ENCODE measurements around the gene TSBP1.
A peak's percentile ranks its signal among the peaks of the same experiment; 100 is the strongest.

Gene TSBP1, protein sequence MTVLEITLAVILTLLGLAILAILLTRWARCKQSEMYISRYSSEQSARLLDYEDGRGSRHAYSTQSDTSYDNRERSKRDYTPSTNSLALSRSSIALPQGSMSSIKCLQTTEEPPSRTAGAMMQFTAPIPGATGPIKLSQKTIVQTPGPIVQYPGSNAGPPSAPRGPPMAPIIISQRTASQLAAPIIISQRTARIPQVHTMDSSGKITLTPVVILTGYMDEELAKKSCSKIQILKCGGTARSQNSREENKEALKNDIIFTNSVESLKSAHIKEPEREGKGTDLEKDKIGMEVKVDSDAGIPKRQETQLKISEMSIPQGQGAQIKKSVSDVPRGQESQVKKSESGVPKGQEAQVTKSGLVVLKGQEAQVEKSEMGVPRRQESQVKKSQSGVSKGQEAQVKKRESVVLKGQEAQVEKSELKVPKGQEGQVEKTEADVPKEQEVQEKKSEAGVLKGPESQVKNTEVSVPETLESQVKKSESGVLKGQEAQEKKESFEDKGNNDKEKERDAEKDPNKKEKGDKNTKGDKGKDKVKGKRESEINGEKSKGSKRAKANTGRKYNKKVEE

DNA sequence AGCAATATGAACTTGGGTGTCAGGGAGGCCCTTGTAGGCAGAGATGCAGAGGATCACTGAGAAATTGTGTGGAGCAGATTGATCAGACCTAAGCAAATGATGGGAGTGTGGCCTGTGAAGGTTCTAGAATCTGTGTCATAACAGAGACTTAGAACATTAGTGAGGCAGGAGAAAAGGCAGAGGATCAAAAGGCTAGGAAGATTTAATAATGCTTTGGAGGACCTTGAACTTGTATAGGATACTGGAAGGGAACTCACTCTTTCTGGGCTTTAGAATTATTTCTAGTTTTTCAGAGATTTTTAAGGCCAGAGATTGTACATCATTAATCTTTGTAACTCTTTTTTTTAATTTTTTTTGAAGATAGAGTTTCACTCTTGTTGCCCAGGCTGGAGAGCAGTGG is at the start of gene TSBP1:
TSS of gene TSBP1 (minus strand) at position 101 of the 400 bp plus-strand sequence. CDS start 197 bp downstream, outside the sequence.
- DNase-seq: no peak

DNA sequence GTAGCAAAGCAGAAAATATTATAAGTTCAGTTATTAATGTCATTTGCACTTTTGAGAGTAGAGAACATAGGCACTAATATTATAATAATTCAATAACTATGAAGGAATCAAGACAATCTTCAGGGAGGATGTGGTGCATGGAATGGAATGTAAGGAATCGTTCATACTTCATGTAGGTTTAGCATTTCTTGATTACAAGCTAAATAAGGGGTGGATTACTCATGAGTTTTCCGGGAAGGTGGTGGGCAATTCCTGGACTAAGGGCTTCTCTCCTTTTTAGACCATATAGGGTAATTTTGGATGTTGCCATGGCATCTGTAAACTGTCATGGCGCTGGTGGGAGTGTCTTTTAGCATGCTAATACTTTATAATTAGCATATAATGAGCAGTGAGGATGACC is 44.3 kb upstream of the TSBP1 start:
- no peak for DNase-seq

DNA sequence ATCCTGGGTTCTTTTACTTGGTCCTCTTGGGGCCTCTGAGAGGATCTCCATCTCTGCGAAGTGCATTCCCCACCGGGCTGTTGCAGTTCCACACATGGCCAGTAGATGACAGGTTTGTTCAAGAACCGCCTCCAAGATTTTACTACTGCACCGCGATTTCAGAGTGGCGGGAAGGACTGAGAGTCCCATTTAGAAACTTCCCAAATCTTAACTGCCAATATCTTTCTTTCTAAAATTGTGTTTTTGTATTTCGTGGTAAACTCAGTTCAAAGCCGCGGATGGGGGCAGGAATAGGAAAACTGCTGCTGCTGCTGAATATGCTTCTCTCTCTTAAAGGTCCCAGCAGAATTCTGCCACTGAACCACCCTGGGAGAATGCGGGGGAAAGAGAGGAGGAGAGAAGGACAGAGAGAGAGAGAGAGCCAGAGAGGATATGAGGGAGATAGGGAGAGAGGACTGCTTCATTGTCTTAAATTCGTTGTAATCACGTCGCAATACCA is 43.9 kb upstream of the TSBP1 start:
- DNase-seq: peak; percentile 15 to 50

DNA sequence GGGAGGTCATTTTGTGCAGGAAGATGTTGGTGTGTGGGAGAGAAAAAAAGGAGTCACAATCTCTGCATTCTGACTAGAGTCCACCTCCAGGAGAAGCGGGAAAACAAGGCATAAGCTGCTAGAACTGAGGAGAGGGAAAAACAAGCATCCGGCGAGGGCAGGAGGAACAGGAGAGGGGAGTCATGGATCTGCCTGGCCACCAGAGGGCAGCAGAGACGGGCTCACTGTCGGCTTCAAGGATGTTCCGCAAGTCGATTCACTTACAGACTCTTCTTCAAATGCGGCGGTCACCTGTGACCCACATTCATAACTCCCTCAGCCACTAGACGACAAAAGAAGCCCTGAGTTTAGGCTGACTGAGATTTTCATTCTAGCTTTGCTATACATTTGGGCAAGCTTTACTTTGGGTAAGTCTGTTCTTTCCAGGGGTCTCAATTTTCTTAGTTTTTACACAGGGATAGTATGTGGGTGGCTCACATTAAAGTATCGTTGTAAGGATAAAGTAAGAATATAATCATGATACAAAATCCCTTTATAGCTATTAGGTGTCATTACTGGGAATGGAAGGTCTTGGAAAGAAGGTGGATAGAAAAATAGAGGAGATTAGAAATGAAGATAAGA is 41.8 kb upstream of the TSBP1 start:
- peak; percentile 25 to 58 for DNase-seq

DNA sequence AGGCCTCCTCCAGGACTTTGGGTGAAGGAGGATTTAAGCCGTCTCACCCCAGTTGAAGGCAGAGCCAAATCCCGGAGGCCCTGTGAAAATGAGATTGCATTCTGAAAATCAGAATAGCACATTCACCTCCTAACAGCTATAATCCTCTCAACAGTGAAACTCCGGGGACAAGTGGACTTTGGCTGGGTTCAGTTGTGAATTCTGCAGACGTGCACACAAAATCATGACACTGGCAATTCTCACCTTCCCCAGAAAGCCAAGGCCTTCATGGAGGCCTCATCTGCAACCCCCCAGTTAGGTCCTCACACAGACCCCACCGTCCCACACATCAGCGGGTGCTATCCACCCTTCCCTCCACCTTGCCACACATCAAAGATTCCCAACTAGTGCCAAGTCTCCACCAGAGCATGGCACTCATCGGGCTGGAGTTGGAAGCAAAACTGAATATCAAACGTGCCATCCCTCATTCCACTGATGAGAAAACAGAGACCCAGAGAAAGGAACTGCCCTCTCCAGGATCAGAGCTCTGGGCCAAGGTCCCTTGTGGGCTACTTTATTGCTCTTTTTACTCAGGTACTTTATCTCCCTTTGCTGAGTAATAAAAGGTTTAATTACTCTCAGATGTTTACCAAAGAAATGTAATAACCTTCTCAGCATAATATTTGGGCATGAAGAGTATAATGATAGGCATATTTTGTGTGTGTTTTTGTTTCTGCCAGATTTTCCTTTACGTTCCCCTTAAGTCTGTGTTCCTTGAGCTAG is 40.0 kb upstream of the TSBP1 start:
- no peak for DNase-seq

DNA sequence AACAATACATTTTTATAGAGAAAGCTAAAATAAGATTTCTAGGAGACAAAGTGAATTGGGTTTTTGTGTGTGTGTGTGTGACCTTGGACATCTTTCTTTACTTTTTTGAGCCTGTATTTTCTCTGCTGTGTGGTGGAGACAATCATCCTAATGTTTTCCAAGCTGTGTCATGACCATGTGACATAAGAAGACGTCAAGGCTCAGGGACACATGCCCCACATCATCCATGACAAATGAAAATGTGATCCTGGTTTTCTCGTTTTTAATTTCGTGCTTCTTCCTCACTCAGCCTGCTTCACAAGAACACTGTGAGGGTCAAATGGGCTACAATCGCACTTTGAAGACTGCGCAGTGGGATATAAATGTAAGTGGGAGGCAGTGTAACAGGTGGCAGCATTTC is 39.2 kb upstream of the TSBP1 start:
- DNase-seq: no peak

DNA sequence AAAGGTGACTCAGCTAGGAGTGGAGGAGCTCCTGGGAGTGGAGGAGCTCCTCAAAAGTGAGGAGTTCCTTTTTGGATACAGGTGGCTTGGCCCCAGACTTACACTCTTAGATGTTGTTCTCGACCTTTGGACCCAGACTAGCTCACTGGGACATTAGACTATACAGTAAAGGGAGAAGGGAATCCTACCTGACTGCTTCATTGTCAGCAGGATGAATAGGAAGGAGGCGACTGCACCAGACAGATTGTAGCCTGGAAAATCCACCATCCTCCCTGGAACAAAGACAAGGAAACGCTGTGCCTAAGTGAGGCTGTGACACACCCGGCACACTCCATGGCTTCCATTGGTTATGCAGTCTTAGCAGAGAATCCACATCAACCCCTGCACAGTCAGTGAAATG is 35.2 kb upstream of the TSBP1 start, which contains the start of gene BTNL2:
TSS of gene BTNL2 (minus strand) at position 325 of the 400 bp plus-strand sequence. CDS start at position 267, 58 bp downstream.
- no peak for DNase-seq

DNA sequence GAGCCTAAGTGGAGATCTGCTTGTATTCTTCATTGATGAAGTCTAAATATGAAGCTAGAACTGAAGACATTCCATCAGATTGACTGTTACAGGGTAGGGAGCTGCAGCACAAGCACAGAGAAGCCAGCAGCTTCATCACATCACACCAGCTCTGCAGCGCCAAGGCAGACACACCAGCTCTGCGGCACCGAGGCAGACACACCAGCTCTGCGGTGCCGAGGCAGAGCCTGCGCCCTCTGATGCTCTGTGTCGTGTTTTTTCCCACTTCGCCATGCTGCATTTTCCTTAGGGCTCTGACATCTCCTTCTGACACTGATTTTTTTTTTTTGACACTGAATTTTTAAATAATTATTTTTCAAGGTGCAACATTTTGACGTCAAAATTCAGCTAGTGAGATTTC is 34.5 kb upstream of the TSBP1 start:
- no peak for DNase-seq

DNA sequence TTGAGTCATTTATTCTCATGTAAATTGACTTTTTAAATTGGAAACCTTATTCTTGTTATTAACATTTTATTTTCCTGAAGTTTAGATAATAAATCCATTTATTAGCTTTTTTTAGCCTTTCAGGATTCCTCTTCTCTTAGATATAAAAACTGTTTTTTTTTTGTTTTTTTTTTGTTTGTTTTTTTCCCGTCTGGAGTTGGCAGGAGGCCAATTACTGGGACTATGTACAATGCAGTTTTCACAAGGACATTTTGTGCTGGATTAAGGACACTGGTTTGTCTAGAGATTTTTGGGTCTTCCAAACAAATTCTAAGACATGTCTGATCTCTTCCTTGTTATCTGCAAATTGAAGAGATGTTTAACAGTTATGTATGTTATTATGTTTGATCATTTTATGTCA is 34.0 kb upstream of the TSBP1 start:
- DNase-seq: no peak

DNA sequence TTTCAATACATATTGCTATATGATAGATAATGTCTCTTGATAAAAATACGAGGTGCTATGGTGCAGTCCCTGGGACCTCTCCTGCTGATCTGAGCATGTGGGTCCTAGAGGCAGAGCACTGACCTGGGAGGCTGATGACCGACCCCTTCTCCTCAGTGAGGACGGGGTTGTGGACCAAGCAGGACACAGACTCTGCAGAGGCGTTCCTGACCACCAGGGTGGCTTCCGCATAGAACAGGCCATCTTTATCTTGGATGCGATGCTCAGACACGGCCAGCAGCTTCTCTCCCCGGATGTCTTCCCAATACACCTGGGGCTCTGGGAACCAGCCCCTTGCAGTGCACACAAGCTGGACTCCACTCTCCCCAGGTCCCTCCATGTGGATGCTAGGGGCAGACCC is 31.1 kb upstream of the TSBP1 start:
- DNase-seq: no peak

DNA sequence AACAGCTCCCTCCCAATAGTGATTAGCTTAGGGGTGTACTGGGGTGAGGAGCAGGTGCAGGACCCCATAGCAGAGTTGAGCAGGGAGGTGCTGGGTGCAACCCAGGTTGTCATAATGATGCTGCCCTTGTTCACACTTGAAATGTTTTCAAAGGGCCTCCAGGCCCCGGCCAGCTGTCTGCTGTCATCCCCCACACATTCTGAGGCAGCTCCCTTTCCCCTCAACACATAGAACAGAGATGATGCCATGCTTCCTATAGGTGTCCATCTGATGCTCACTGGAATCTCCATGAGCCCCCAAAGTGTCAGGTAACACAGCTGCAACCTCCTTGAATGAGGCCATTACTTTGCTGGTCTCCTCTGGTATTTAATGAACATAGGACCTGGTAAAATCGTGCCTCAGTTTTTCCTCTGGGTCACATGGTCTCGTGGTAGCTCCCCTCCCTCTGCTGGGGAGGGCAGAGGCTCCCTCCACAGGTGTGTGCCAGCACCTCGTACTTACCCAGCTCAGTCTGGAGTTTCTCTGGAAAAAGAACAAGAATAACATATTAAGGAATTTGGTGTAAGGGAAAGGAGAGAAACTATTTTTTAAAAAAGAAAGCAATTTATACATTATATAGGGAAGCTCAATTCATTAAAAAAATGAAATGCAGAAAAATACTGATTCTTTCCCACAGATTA is 29.7 kb upstream of the TSBP1 start:
- DNase-seq: no peak

DNA sequence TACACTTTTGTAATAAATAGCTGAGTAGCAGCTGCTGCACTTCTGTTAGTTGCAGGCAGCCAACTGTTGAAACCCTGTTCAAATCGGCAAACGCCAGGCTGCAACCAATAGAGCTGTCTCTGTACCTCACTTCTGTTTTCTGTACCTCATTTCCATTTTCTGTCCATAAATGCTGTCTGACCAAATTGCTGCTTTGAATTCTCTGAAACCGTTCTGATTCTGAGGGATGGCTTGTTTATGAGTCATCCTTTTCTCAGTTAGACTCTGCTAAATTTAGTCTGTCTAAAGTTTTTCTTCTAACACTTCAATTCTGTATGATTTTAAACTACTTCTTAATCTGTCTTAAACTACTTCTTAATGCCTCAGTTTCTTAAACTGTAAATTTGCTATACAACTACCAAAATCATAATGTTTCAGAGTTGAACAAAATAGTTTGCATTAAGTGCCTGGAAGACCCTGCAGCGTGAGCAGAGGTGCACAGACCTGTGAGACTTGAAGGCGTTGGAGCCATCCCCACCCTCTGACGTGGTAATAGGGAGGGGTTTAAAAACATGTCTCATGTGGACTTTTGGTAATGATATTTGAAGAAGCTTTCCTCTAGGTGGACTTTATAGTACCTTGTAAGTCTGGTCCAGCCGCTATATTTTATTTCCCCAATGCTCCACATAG is 25.7 kb upstream of the TSBP1 start:
- no peak for DNase-seq

DNA sequence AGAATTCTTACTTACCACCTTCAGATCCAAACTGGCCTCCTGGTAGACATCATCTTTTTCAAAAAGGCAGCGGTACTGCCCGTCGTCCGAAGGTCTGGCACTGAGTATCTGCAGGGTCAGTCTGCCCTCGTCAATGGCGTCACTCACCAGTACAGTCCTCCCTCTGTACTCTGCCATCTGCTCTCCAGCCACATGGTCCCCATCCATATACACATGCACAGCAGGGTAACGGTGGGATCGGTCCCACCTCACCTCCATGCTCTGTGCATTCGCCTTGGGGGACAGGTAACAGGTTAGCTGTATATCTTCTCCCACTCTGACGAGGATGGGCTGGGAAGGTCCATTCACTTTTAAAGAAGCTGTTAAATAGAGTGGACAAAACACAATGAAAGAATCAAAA is 24.3 kb upstream of the TSBP1 start:
- DNase-seq: no peak

DNA sequence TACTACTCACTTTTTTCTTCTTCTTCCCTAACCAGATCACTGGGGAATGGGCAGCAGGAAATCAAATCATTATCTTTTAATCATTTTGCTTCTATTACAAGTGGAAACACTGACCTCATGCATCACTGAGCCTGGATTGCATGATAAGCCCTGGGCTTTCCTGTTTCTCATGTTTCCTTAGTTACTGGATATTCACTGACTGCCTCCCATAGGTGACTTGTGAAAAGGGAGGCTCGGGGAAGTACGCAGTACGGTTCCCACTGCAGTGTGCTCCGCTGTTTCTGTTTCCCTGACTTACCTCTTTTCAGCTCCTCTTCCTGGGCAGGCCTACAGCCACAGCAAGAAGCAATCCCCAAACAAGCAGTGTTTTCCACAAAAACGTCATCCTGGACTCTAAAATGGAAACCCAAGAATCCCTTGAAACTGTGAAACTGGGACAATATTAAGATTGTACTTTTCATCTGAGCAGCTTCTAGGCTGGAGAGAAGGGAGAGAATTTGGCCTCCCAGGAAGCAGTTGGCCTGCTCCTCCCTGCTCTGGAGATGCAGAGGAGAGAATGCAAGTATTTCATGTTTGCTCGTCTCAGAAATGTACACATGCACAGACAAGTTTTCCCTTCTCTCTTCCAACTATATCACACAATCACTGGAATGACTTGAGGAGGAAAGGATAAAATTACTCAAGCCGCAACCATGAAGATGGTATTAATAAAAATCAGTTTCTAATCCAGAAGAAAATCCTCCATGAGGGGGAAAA is 22.1 kb upstream of the TSBP1 start:
- no peak for DNase-seq

DNA sequence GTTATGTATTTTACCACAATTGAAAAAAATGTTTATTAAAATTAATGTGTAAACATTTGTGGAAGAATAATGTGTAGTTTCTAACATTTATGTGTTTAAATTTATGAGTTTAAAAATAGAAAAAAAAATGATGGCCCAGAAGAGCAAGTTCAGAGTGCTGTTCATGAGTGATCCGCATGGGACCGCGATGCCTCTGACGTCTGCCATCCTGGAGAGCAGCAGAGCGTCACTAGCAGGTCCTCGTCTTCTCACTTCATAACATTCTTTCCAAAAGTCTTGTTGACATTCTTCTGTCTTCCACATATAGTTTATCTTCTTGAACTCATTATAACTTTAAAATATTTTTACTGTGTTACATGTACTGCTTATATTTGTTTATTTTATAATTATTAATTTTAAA is 19.8 kb upstream of the TSBP1 start:
- no peak for DNase-seq

DNA sequence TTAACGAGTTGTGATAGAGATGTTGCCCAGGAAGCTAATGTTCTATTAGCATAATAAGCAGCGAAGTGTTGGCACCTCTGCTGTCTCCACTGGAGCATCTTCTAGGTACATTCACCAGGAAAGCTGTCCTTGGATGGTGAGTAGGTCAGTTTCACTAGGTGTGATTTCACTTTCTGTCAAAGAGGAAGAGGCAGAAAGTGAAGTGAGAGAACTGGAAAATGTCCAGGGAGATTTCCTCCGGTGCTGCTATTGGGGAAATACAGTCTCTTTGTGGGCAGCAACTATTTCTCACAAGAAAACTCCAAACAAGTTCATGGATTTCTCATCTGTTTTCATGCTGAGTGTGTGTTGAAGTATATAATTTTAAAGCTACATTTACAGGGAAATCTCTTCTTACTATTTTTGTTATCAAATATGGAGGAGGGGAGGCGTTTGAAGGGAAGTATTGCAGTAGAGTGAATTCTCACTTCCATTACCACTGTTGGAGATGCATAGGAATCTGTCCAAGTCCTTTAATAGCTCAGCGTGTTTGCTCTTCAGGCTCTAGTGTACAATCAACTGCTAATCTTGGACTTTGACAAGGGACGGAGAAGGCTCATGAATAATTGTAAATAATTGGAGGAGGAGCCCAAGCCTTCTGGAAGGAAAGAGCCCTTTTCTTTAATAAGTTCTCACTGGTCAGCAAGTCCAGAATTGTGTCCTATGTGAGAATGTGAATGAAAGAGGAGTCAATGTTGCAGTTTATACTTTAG is 16.1 kb upstream of the TSBP1 start:
- no peak for DNase-seq

DNA sequence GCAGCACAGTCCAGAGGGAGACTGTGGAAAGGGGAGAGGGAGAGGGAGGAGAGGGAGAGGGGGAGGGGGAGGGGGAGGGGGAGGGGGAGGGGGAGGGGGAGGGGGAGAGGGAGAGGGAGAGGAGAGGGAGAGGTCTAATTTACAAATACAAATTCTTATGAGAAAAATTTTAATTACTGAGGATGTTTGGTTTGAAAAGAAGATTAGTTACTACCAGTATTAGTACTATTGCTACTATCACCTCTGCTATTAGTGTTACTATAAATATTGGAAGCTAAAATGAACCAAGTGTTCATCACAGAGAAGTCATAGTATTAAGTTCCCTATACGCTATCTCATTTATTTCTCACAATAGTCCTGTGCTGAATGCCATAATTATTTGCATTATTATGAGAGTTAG is 14.3 kb upstream of the TSBP1 start:
- no peak for DNase-seq

DNA sequence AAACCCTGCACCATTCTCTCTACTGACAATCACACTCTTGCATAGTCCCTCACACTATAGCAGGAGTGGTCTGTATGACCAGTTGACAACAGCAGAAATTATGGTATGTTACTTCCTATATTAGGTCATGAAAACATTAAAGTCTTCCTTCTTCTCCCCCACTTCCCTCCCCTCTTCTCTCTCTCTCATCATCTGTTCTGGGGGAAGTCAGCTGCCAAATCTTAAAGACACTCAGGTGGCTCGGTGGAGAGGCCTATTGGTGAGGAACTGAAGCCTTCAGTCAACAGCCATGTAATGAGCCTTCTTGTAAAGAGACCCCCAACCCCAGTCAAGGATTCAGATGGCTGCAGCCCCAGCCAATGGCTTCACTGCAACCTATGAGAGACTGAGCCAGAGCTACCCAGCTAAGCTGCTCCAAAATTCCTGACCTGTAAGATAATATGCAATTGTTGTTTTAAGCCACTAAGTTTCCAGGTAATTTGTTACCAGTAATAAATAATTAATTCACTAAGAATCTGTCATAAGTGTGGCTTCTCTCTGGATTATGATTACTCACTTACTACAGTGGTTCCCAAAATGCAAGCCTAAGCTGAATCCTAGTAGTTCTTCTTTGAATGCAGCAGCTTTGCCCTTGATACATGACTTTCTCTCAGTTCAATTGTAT is 11.2 kb upstream of the TSBP1 start:
- DNase-seq: no peak

DNA sequence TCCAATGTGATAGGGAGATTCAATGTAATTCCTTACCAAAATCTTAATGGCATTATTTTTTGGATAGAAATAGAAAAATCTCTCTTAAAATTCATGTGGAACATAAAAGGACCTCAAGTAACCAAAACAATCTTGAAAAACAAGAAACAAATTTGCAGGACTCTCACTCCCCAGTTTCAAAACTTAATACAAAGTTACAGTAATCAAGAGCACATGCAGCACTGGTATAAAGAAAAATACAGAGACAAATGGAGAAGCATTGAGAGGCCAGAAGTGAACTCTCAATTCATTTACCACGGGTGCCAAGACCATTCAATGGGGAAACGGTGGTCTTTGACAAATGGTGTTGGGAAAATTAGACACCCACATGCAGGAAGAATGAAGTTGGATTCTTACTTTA is 7.8 kb upstream of the TSBP1 start:
- no peak for DNase-seq

Measured in NCI-H524 (cell line).